ENCODE results near the gene ENAH. TPM values are rescaled to one million over a fixed set of nuclear protein-coding genes. Genes with fewer than 3 reads are reported as not detected.

Gene ENAH
- total RNA-seq, 2 experiments from 2014 or later, result not detected

DNA sequence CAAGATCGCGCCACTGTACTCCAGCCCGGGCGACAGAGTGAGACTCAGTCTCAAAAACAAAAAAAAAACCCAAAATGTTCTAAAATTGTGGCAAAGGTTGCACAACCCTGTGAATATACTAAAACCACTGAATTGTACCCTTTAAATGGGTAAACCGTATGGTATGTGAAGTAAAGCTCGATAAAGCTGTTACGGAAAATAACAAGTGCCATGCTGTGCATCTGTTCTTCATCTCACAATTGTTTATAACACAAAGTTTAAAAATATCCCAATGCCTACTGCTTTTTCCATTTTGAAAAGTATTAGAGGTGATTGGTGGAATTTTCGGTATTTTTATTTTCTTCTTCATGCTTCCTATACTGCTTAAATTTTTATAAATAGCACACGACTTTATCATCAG lies 111.5 kb downstream of the ENAH start:
- no peak overlapping the region for H3K27ac Mint-ChIP-seq
- peaks cover 27% of the 10 kb centered on the region for H3K27me3 Mint-ChIP-seq
- H3K4me3 Mint-ChIP-seq, result no peak overlapping the region
- CTCF ChIA-PET, result no interaction called here
- H3K36me3 Mint-ChIP-seq, result no peaks in the 10 kb centered on the region
- ATAC-seq (no peak), DNase-seq (no peak)
- no peaks in the 10 kb centered on the region for H3K4me1 Mint-ChIP-seq
- H3K9me3 Mint-ChIP-seq (ENCODE audit: low read depth), result no peaks in the 10 kb centered on the region

DNA sequence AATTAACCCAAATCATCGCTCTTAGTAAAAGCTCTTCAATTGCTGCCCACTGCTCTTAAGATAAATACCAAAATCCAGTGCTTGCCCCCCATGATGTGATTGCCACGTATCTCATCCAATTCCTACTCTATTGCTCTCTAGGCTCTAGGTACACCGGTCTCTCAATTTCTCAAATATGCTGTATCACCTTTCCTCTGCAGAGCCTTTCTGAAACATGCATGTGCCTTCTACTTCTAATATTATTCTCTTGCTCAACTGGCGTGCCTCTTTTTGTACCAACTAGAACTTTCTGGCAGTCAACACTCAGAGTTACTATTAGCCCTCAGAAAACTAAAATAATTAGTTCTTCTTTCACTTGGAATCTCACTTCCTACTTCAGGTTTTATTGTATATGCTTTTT lies 113.3 kb downstream of the ENAH start:
- Mint-ChIP-seq H3K36me3 (no peaks in the 10 kb centered on the region), H3K4me1 (no peaks in the 10 kb centered on the region), H3K9me3 (ENCODE audit: low read depth) (no peaks in the 10 kb centered on the region), H3K27ac (no peak overlapping the region), H3K4me3 (no peak overlapping the region), H3K27me3 (peaks cover 38% of the 10 kb centered on the region)
- DNase-seq (no peak), ATAC-seq (no peak)
- CTCF ChIA-PET, result interaction anchor here (0.7 kb wide), 1 partner anchor 9 kb away, joined by 3 read pairs; no protein-coding TSS in a partner anchor

GRCh38 chr1:225539069-225539468 lies 113.9 kb downstream of the ENAH start:
- Mint-ChIP-seq H3K27ac (no peak overlapping the region), H3K4me1 (no peaks in the 10 kb centered on the region), H3K27me3 (peaks cover 40% of the 10 kb centered on the region), H3K4me3 (no peak overlapping the region), H3K36me3 (no peaks in the 10 kb centered on the region), H3K9me3 (ENCODE audit: low read depth) (no peaks in the 10 kb centered on the region)
- ATAC-seq (no peak), DNase-seq (no peak)
- CTCF ChIA-PET, result interaction anchor here (0.7 kb wide), 2 partner anchors 8 to 35 kb away, joined by 3 read pairs; no protein-coding TSS in a partner anchor

GRCh38 chr1:225537554-225538251 lies 115.2 kb downstream of the ENAH start:
- Mint-ChIP-seq H3K9me3 (ENCODE audit: low read depth) (no peaks in the 10 kb centered on the region), H3K4me3 (no peak overlapping the region), H3K27ac (no peak overlapping the region), H3K27me3 (peaks cover 49% of the 10 kb centered on the region), H3K36me3 (no peaks in the 10 kb centered on the region), H3K4me1 (no peaks in the 10 kb centered on the region)
- no peak for ATAC-seq
- no peak for DNase-seq
- CTCF ChIA-PET, result no interaction called here

DNA sequence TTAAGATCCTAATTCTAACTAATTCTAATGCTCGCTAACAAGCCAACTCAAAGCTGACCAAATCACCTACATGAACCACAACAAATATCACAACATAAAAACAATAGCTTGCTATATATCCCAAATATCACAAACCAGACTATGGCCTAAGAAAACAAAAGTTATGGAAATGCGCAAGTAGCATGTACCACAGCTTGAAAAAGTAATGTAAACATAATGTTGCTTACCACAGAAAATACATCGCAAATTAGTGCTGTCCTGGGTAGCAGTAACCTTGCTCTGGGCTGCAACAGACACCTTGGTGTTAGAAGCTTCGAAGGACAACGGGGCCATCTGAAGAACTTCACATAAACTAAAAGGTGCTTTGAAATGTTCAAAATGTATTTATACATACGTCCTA lies 117.6 kb downstream of the ENAH start:
- H3K27ac Mint-ChIP-seq, result no peak overlapping the region
- CTCF ChIA-PET, result interaction anchor here (1.2 kb wide), 1 partner anchor 11 kb away, joined by 3 read pairs; no protein-coding TSS in a partner anchor
- H3K4me1 Mint-ChIP-seq, result no peaks in the 10 kb centered on the region
- H3K27me3 Mint-ChIP-seq, result peaks cover 56% of the 10 kb centered on the region
- H3K36me3 Mint-ChIP-seq, result no peaks in the 10 kb centered on the region
- no peak for ATAC-seq
- no peak for DNase-seq
- H3K4me3 Mint-ChIP-seq, result no peak overlapping the region
- no peaks in the 10 kb centered on the region for H3K9me3 Mint-ChIP-seq (ENCODE audit: low read depth)

DNA sequence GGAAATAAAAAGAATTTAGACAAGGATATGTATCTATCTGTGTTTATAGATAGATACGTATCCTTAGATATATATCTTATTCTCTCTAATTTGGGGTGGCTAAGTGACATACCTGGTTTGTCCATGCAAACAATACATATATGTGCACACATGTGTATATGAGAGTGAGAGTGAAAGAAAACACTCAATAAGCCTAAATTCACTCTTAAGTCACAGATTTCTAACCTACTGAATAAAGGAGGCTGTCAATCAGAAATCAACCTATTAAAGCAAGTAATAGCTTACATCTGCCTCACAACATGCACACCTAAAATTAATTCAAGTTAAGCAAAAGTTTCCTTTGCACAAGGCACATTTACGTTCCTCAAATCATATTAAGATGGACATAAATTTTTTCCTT lies 118.2 kb downstream of the ENAH start:
- Mint-ChIP-seq H3K27me3 (peaks cover 56% of the 10 kb centered on the region), H3K27ac (no peak overlapping the region), H3K9me3 (ENCODE audit: low read depth) (no peaks in the 10 kb centered on the region), H3K4me3 (no peak overlapping the region), H3K36me3 (no peaks in the 10 kb centered on the region), H3K4me1 (no peaks in the 10 kb centered on the region)
- no peak for DNase-seq
- CTCF ChIA-PET, result interaction anchor here (1.2 kb wide), 2 partner anchors 11 to 12 kb away, joined by 3 read pairs; no protein-coding TSS in a partner anchor
- ATAC-seq, result no peak

DNA sequence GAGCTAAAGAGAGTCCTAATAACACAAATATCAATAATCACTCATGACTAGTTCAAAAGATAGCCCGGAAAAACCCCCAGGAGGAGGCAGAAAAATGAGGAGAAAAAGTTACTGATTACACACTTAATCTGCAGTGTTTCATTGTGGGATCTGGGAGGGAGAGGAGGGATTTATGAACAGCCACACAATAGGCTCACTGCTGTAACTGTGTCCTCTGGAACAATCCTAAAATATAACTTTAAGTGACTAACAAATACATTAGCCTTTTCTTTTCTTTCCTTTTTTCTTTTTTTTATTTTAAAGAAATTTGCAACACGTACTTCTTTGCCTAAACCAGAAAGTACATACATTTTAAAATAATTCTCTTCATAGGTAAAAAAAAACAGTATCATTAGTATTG lies 118.8 kb downstream of the ENAH start:
- ATAC-seq (no peak), DNase-seq (no peak)
- CTCF ChIA-PET, result interaction anchor here (1.2 kb wide), 1 partner anchor 12 kb away, joined by 3 read pairs; no protein-coding TSS in a partner anchor
- Mint-ChIP-seq H3K4me3 (no peak overlapping the region), H3K36me3 (no peaks in the 10 kb centered on the region), H3K4me1 (no peaks in the 10 kb centered on the region), H3K27ac (no peak overlapping the region), H3K27me3 (peaks cover 49% of the 10 kb centered on the region), H3K9me3 (ENCODE audit: low read depth) (no peaks in the 10 kb centered on the region)

DNA sequence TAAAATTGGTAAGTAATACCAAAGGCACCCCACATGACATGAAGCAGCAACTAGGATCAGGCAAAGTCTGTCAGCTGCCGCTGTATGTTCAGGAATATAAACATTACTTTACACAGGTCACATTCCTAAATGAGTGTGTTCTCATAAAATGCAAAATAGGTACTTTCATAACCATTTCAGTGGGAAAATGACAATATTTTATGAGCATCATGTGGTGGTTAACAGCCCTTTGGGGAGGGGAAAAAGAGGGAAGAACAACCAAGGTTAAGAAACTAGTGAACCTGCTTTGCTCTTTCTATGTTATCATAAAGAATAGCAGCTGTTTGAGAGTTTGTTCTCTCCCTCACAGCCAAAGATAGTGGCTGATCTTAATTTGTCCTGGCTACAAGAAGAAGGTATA lies 119.7 kb downstream of the ENAH start:
- no peak overlapping the region for H3K27ac Mint-ChIP-seq
- H3K4me3 Mint-ChIP-seq, result no peak overlapping the region
- CTCF ChIA-PET, result no interaction called here
- no peaks in the 10 kb centered on the region for H3K9me3 Mint-ChIP-seq (ENCODE audit: low read depth)
- no peaks in the 10 kb centered on the region for H3K4me1 Mint-ChIP-seq
- ATAC-seq (no peak), DNase-seq (no peak)
- H3K36me3 Mint-ChIP-seq, result no peaks in the 10 kb centered on the region
- H3K27me3 Mint-ChIP-seq, result peaks cover 42% of the 10 kb centered on the region

DNA sequence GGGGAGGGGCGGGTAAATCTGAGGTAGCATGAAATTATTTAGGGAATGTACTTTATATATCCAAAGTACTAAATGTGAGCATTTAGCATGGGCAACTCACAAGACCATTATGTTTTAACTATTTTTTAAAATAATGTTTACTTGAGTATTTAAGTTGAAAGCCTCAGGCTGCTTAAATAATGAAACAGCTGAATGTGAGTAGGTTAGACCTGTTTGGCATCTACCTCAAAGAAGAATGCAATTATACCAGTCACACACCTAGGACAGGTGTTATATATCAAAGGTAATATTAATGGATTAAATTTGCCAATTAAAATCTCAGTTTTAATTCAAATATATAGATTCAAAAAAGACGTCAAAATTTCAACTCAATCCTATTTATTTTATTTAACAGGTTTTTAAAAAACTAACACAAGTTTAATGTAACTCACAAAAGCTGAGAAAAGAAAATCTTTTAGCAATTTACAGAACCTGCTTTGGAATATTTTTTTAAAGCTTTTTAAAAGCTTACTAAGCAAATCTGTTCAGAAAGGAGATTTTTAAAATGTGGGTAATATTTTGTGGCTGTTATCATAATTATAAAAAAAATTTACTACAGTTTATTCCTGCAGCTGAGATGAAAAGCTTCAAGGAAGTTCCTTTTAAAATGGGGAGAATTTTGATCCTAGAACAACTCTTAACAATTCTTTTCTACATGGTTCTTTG lies 120.5 kb downstream of the ENAH start:
- CTCF ChIA-PET, result no interaction called here
- Mint-ChIP-seq H3K36me3 (no peaks in the 10 kb centered on the region), H3K27ac (no peak overlapping the region), H3K27me3 (peaks cover 40% of the 10 kb centered on the region), H3K4me1 (no peaks in the 10 kb centered on the region), H3K4me3 (no peak overlapping the region), H3K9me3 (ENCODE audit: low read depth) (no peaks in the 10 kb centered on the region)
- DNase-seq (no peak), ATAC-seq (no peak)

- DNase-seq, result no peak
- Mint-ChIP-seq H3K4me1 (no peaks in the 10 kb centered on the region), H3K4me3 (no peak overlapping the region), H3K27ac (no peak overlapping the region), H3K36me3 (no peaks in the 10 kb centered on the region), H3K9me3 (ENCODE audit: low read depth) (no peaks in the 10 kb centered on the region), H3K27me3 (peaks cover 25% of the 10 kb centered on the region)
- no peak for ATAC-seq
- CTCF ChIA-PET, result no interaction called here
Observed at GRCh38 chr1:225529726-225530125, 123.2 kb downstream of the ENAH start.

GRCh38 chr1:225527575-225527974 lies 125.3 kb downstream of the ENAH start:
- Mint-ChIP-seq H3K4me1 (no peaks in the 10 kb centered on the region), H3K36me3 (no peaks in the 10 kb centered on the region), H3K27me3 (peaks cover 18% of the 10 kb centered on the region), H3K27ac (no peak overlapping the region), H3K9me3 (ENCODE audit: low read depth) (no peaks in the 10 kb centered on the region), H3K4me3 (no peak overlapping the region)
- CTCF ChIA-PET, result no interaction called here
- ATAC-seq (no peak), DNase-seq (no peak)

DNA sequence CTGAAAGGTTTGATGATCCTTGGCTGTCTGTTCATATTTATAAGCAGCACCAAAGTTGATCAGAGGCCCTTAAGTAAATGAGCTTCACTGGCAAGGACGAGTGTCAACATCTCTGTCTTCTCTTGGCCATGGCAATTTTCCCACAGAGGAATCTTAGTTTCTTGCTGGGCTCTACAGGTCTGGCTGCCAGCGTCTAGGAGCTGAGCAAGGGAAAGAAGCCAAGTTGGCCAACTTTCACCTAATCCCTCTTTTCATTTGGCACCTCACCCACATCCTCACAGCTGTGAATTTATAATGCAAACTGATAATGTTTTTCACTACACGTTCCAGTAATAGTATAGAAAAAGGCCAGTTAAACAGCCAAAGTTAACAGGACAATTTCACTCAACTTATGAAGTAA lies 126.0 kb downstream of the ENAH start:
- no peak overlapping the region for H3K4me3 Mint-ChIP-seq
- DNase-seq, result no peak
- H3K9me3 Mint-ChIP-seq (ENCODE audit: low read depth), result no peaks in the 10 kb centered on the region
- no peak for ATAC-seq
- no peak overlapping the region for H3K27ac Mint-ChIP-seq
- H3K27me3 Mint-ChIP-seq, result peaks cover 18% of the 10 kb centered on the region
- H3K36me3 Mint-ChIP-seq, result no peaks in the 10 kb centered on the region
- H3K4me1 Mint-ChIP-seq, result no peaks in the 10 kb centered on the region
- CTCF ChIA-PET, result no interaction called here

DNA sequence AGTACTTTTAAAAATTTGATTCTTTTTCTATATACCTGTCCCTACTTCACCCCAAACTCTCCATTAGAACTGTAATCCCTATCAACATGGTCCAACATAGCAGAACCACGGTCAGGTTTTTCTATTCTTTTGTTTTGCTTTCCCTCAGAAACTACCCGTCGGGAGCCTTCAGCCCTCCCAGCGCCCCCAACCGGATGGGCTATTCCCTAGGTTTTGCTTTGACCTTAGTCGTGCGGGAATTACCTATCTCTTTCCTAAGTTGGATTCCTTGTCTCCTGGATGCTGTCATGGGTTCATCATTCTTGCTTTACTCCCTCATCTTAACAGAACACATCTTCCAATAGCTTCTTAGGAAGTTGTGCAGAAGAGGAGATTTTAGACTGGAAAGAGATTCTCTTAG lies 127.5 kb downstream of the ENAH start:
- CTCF ChIA-PET, result no interaction called here
- no peak overlapping the region for H3K27ac Mint-ChIP-seq
- no peak overlapping the region for H3K4me3 Mint-ChIP-seq
- no peaks in the 10 kb centered on the region for H3K4me1 Mint-ChIP-seq
- peaks cover 6% of the 10 kb centered on the region for H3K27me3 Mint-ChIP-seq
- no peak for DNase-seq
- no peaks in the 10 kb centered on the region for H3K36me3 Mint-ChIP-seq
- H3K9me3 Mint-ChIP-seq (ENCODE audit: low read depth), result no peaks in the 10 kb centered on the region
- no peak for ATAC-seq

DNA sequence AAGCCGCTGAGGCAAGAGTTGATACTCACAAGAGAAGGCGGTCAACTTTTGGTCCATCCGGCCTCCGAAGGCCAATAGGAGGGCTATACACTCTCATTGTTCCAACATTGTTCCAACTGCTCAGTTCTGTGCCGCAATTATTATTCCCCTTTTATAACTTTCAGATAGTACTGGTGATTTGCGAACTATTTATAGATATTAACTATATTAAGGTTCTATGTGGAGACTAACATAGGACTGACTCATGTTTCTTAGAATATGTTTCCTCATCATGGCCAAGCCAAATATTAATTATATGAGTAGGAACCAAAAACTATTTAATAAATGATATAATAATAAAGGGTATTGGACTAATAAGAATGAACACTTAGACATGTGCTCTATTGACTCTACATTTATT lies 128.4 kb downstream of the ENAH start:
- H3K4me3 Mint-ChIP-seq, result no peak overlapping the region
- CTCF ChIA-PET, result interaction anchor here (0.7 kb wide), 1 partner anchor 11 kb away, joined by 3 read pairs; no protein-coding TSS in a partner anchor
- peaks cover 5% of the 10 kb centered on the region for H3K27me3 Mint-ChIP-seq
- no peak overlapping the region for H3K27ac Mint-ChIP-seq
- no peaks in the 10 kb centered on the region for H3K4me1 Mint-ChIP-seq
- DNase-seq (no peak), ATAC-seq (no peak)
- no peaks in the 10 kb centered on the region for H3K9me3 Mint-ChIP-seq (ENCODE audit: low read depth)
- H3K36me3 Mint-ChIP-seq, result no peaks in the 10 kb centered on the region
